Measurements from ENCODE around the gene MED27.

The MED27 gene

GRCh38 chr9:131849391-131849790, 230.3 kb downstream of the MED27 start:
- DNase-seq (ENCODE audit: low read depth, low spot score) = no peak
- in situ Hi-C loops (cut with HindIII; ENCODE audit: low sequenced_read_pairs) = no loop called here
- no peak for TF ChIP-seq CTCF (IDR thresholded peaks at IDR 0.05; ENCODE audit: low read depth, low read length)
- H3K4me3 ChIP-seq (ENCODE audit: low read depth, low read length) = no peak overlapping the region

GRCh38 chr9:131848570-131849160, 231.0 kb downstream of the MED27 start:
- no peak for TF ChIP-seq CTCF (IDR thresholded peaks at IDR 0.05; ENCODE audit: low read depth, low read length)
- no peak overlapping the region for H3K4me3 ChIP-seq (ENCODE audit: low read depth, low read length)
- no peak for DNase-seq (ENCODE audit: low read depth, low spot score)
- in situ Hi-C loops (cut with HindIII; ENCODE audit: low sequenced_read_pairs) = no loop called here

GRCh38 chr9:131847665-131848354, 231.9 kb downstream of the MED27 start:
- in situ Hi-C loops (cut with HindIII; ENCODE audit: low sequenced_read_pairs) = no loop called here
- no peak for TF ChIP-seq CTCF (IDR thresholded peaks at IDR 0.05; ENCODE audit: low read depth, low read length)
- no peak for DNase-seq (ENCODE audit: low read depth, low spot score)
- H3K4me3 ChIP-seq (ENCODE audit: low read depth, low read length) = no peak overlapping the region

- no peak for TF ChIP-seq CTCF (IDR thresholded peaks at IDR 0.05; ENCODE audit: low read depth, low read length)
- in situ Hi-C loops (cut with HindIII; ENCODE audit: low sequenced_read_pairs) = no loop called here
- H3K4me3 ChIP-seq (ENCODE audit: low read depth, low read length) = no peak overlapping the region
- no peak for DNase-seq (ENCODE audit: low read depth, low spot score)
Observed at GRCh38 chr9:131845305-131846298, 234.1 kb downstream of the MED27 start.

GRCh38 chr9:131844745-131845118, 234.9 kb downstream of the MED27 start:
- no peak for TF ChIP-seq CTCF (IDR thresholded peaks at IDR 0.05; ENCODE audit: low read depth, low read length)
- no peak overlapping the region for H3K4me3 ChIP-seq (ENCODE audit: low read depth, low read length)
- in situ Hi-C loops (cut with HindIII; ENCODE audit: low sequenced_read_pairs) = no loop called here

GRCh38 chr9:131843989-131844744, 235.5 kb downstream of the MED27 start:
- DNase-seq (ENCODE audit: low read depth, low spot score) = no peak
- in situ Hi-C loops (cut with HindIII; ENCODE audit: low sequenced_read_pairs) = no loop called here
- TF ChIP-seq CTCF (IDR thresholded peaks at IDR 0.05; ENCODE audit: low read depth, low read length) = no peak
- no peak overlapping the region for H3K4me3 ChIP-seq (ENCODE audit: low read depth, low read length)

More at GRCh38 chr9:131844745-131845118, 234.9 kb downstream of the MED27 start:
- no peak for DNase-seq (ENCODE audit: low read depth, low spot score)
